ENCODE data around the gene MYBPH.

The MYBPH gene

GRCh38 chr1:203126866-203127665, 48.6 kb downstream of the MYBPH start:
- no peak for DNase-seq

GRCh38 chr1:203126151-203126865, 49.3 kb downstream of the MYBPH start:
- no peak for DNase-seq

GRCh38 chr1:203124546-203125317, 50.9 kb downstream of the MYBPH start:
- no peak for DNase-seq

- no peak for DNase-seq
Measured at GRCh38 chr1:203124011-203124410, 51.6 kb downstream of the MYBPH start.

GRCh38 chr1:203122159-203122558, 53.5 kb downstream of the MYBPH start:
- no peak for DNase-seq

GRCh38 chr1:203121186-203122015, 54.2 kb downstream of the MYBPH start:
- DNase-seq: no peak

- no peak for DNase-seq
Measured at GRCh38 chr1:203120325-203121153, 55.1 kb downstream of the MYBPH start.

Data from central memory CD4-positive, alpha-beta T cell (primary cell).